Panc1 (cell line): ENCODE results near the gene ABHD16B. TPM values are rescaled to one million over a fixed set of nuclear protein-coding genes. Genes with fewer than 3 reads are reported as not detected.

Experiments
- ATAC-seq: fragments of 200-7000 bp; cut with Tn5 transposase; 2 replicates; pipeline ENCODE4 v1.9.1; 2020; ENCODE audit warnings: mild to moderate bottlenecking, moderate library complexity
- BruUV-seq: library from RNA; stranded (reverse); fragments of 400-500 nt; replicated peaks from 2 replicates; lab custom pipeline; 2021; lab: Mats Ljungman, UMichigan
- CTCF ChIA-PET: fragments of 300-600 bp; sonication (Branson Sonifier 250); formaldehyde crosslinking; loops from one replicate; lab custom pipeline; 2022; ENCODE audit warnings: antibody characterized with exemption; lab: Charles Lee
- POLR2A ChIA-PET: fragments of 300-600 bp; sonication (Branson Sonifier 250); formaldehyde crosslinking; loops from one replicate; lab custom pipeline; 2022; ENCODE audit warnings: antibody characterized with exemption; lab: Charles Lee
- DNase-seq: peaks from one replicate; pipeline ENCODE4 v3.0.0-alpha.2; 2010; ENCODE audit warnings: low read depth, low spot score
- H3K27ac ChIP-seq: 2 replicates; pipeline ENCODE4 v1.5.1; 2011; ENCODE audit warnings: mild to moderate bottlenecking, low read length, inconsistent platforms
- H3K27me3 ChIP-seq: fragments of 200-500 bp; sonication (Bioruptor generic); 2 replicates; pipeline ENCODE4 v1.6.0; 2014; ENCODE audit warnings: low read length, inconsistent platforms; ENCODE audit not compliant: control insufficient read depth, insufficient read depth
- H3K36me3 ChIP-seq: fragments of 200-500 bp; sonication (Bioruptor generic); 2 replicates; pipeline ENCODE4 v1.5.1; 2014; ENCODE audit warnings: inconsistent platforms, mild to moderate bottlenecking, low read length, moderate library complexity; ENCODE audit not compliant: control insufficient read depth, insufficient read depth
- H3K4me1 ChIP-seq: 2 replicates; pipeline ENCODE4 v1.5.1; 2011; ENCODE audit warnings: inconsistent platforms, mild to moderate bottlenecking, low read length, moderate library complexity; ENCODE audit not compliant: control insufficient read depth, insufficient read depth
- H3K4me3 ChIP-seq, 2 experiments: 2 replicates each; pipeline ENCODE4 v1.5.1; 2011 to 2012; ENCODE audit warnings: low read depth in 2 of 2, low read length in 2 of 2, mild to moderate bottlenecking in 2 of 2, inconsistent platforms in 1 of 2, moderate library complexity in 1 of 2
- H3K9me3 ChIP-seq: fragments of 200-500 bp; sonication (Bioruptor generic); 2 replicates; pipeline ENCODE4 v1.5.1; 2014; ENCODE audit warnings: low read depth, mild to moderate bottlenecking, inconsistent platforms, low read length, moderate library complexity; ENCODE audit not compliant: control insufficient read depth, insufficient read depth
- CTCF ChIP-seq: fragments of 450-650 bp; IDR thresholded peaks from 2 replicates; pipeline ENCODE4 v1.5.1; 2017; ENCODE audit warnings: mild to moderate bottlenecking
- POLR2AphosphoS5 ChIP-seq: IDR thresholded peaks from 2 replicates; pipeline ENCODE4 v1.6.1; 2012; ENCODE audit warnings: mild to moderate bottlenecking, low read depth, low read length, moderate library complexity
- REST ChIP-seq, 2 experiments: IDR thresholded peaks; 2 replicates each; pipeline ENCODE4 v1.6.1; 2011 to 2012; ENCODE audit warnings: low read depth in 2 of 2, control low read depth in 1 of 2, low read length in 1 of 2, mild to moderate bottlenecking in 1 of 2, moderate library complexity in 1 of 2; ENCODE audit not compliant: insufficient read depth in 1 of 2
- SIN3A ChIP-seq: IDR thresholded peaks from 2 replicates; pipeline ENCODE4 v1.6.1; 2012; ENCODE audit warnings: low read depth, mild to moderate bottlenecking, low read length, moderate library complexity, borderline replicate concordance; ENCODE audit not compliant: insufficient read depth
- TCF7L2 ChIP-seq: IDR thresholded peaks from 2 replicates; pipeline ENCODE4 v1.6.1; 2011; ENCODE audit warnings: mild to moderate bottlenecking, low read depth, low read length, inconsistent platforms
- in situ Hi-C: cut with HindIII; loops from 2 replicates; pipeline ENCODE4 v1.10.0; 2016; ENCODE audit warnings: low sequenced_read_pairs, low pct_unique_long_range_greater_than_20kb
- intact Hi-C: fragments of 100-400 bp; cut with micrococcal nuclease; formaldehyde crosslinking; loops from one replicate; pipeline ENCODE4 v1.10.0; 2022; ENCODE audit not compliant: unreplicated experiment
- total RNA-seq: library from RNA; stranded (reverse); gene quantifications from one replicate; pipeline ENCODE4 v1.2.1, GENCODE V29; 2021; ENCODE audit not compliant: unreplicated experiment

Gene ABHD16B
- total RNA-seq, 1 experiment from 2014 or later: not detected

GRCh38 chr20:63847237-63848002, 13.9 kb upstream of the ABHD16B start:
- POLR2A ChIA-PET: no interaction called here
- BruUV-seq: no TSS peak
- DNase-seq: no peak
- CTCF ChIA-PET: interaction anchor here (1.4 kb wide), 1 partner anchor 18 kb away, joined by 3 read pairs; the partner anchor contains the start of gene TPD52L2
- H3K27me3 ChIP-seq: no peaks in the 10 kb centered on the region
- peak overlapping the region; percentile 58 for H3K27ac ChIP-seq
- peaks cover 36% of the 10 kb centered on the region for H3K4me1 ChIP-seq
- no peaks in the 10 kb centered on the region for H3K36me3 ChIP-seq
- in situ Hi-C loops (no loop called here), intact Hi-C loops (no loop called here)
- no peak for TF ChIP-seq POLR2AphosphoS5
- TF ChIP-seq REST (IDR thresholded peaks at IDR 0.05; ENCODE audit: insufficient read depth in 1 of 2, low read depth in 2 of 2, low read length in 1 of 2): no peak
- no peak for TF ChIP-seq TCF7L2
- TF ChIP-seq CTCF: no peak
- no peak for TF ChIP-seq SIN3A
- ATAC-seq: peak; percentile 4; the same call in 1 of the 2 replicates
- no peaks in the 10 kb centered on the region for H3K9me3 ChIP-seq
- H3K4me3 ChIP-seq: no peak overlapping the region; a peak in 1 of 4 replicates

GRCh38 chr20:63848003-63848911, 13.0 kb upstream of the ABHD16B start:
- CTCF ChIA-PET: interaction anchor here (1.4 kb wide), 1 partner anchor 17 kb away, joined by 3 read pairs; the partner anchor contains the start of gene TPD52L2
- H3K27me3 ChIP-seq: no peaks in the 10 kb centered on the region
- intact Hi-C loops (no loop called here), in situ Hi-C loops (no loop called here)
- ATAC-seq: peak; percentile 43
- TF ChIP-seq POLR2AphosphoS5 (no peak), SIN3A (no peak)
- no peak for DNase-seq
- no peaks in the 10 kb centered on the region for H3K36me3 ChIP-seq
- peaks cover 36% of the 10 kb centered on the region for H3K4me1 ChIP-seq
- peak overlapping the region; percentile 58 for H3K27ac ChIP-seq
- POLR2A ChIA-PET: interaction anchor here (0.6 kb wide), 1 partner anchor 107 kb away, joined by 3 read pairs; no protein-coding TSS in a partner anchor
- BruUV-seq: no TSS peak
- H3K9me3 ChIP-seq: no peaks in the 10 kb centered on the region
- no peak overlapping the region for H3K4me3 ChIP-seq
